Lower leg skin (tissue), 3 donors: Measurements from ENCODE around the gene KRT16.

Source experiments
- CTCF ChIP-seq, 3 donors: fragments of 450-650 bp; IDR thresholded peaks; one replicate each; pipeline ENCODE4 v1.5.1; 2016; ENCODE audit warnings: antibody characterized with exemption in 3 of 3, mild to moderate bottlenecking in 3 of 3, moderate library complexity in 2 of 3
- POLR2A ChIP-seq, 2 donors: fragments of 450-650 bp; IDR thresholded peaks; one replicate each; pipeline ENCODE4 v1.6.1; 2016 to 2017; ENCODE audit warnings: antibody characterized with exemption in 2 of 2, mild to moderate bottlenecking in 1 of 2, moderate library complexity in 1 of 2

- TF ChIP-seq POLR2A (IDR thresholded peaks at IDR 0.05), result no peak
- no peak for TF ChIP-seq CTCF (IDR thresholded peaks at IDR 0.05)
Observed at GRCh38 chr17:41618341-41619035, 5.9 kb upstream of the KRT16 start.
